ENCODE data around the gene ALDH7A1.

The ALDH7A1 gene

GRCh38 chr5:126527892-126528291 is 67.1 kb downstream of the ALDH7A1 start:
- TF ChIP-seq EZH2 (IDR thresholded peaks at IDR 0.05; ENCODE audit: borderline replicate concordance, low read depth, low read length, severe bottlenecking) (no peak), CTCF (IDR thresholded peaks at IDR 0.05; ENCODE audit: borderline replicate concordance, extremely low read depth, low read length, poor library complexity, severe bottlenecking) (no peak)
- no peaks in the 10 kb centered on the region for H3K4me1 ChIP-seq (ENCODE audit: insufficient read depth, low read length)
- DNase-seq = no peak
- H2AFZ ChIP-seq (ENCODE audit: low read depth, low read length) = no peak overlapping the region
- no peak for ATAC-seq (ENCODE audit: insufficient read depth, low read depth)
- no peak overlapping the region for H3K4me2 ChIP-seq (ENCODE audit: insufficient read depth, low read length)
- no peaks in the 10 kb centered on the region for H3K9me3 ChIP-seq (ENCODE audit: insufficient read depth, low read length, severe bottlenecking)
- H4K20me1 ChIP-seq (ENCODE audit: insufficient read depth, low read length) = no peaks in the 10 kb centered on the region
- no peak overlapping the region for H3K4me3 ChIP-seq (ENCODE audit: low read depth in 1 of 2, low read length in 2 of 2)
- no peaks in the 10 kb centered on the region for H3K79me2 ChIP-seq (ENCODE audit: insufficient read depth, low read length)
- H3K36me3 ChIP-seq (ENCODE audit: insufficient read depth, low read length) = no peaks in the 10 kb centered on the region
- H3K27me3 ChIP-seq (ENCODE audit: insufficient read depth, low read length, poor library complexity) = no peaks in the 10 kb centered on the region
- no peak overlapping the region for H3K27ac ChIP-seq (ENCODE audit: low read length)
- H3K9ac ChIP-seq (ENCODE audit: low read depth, low read length) = no peak overlapping the region

- no peak overlapping the region for H2AFZ ChIP-seq (ENCODE audit: low read depth, low read length)
- H3K27ac ChIP-seq (ENCODE audit: low read length) = no peak overlapping the region
- no peaks in the 10 kb centered on the region for H4K20me1 ChIP-seq (ENCODE audit: insufficient read depth, low read length)
- H3K4me3 ChIP-seq (ENCODE audit: low read depth in 1 of 2, low read length in 2 of 2) = no peak overlapping the region
- no peaks in the 10 kb centered on the region for H3K4me1 ChIP-seq (ENCODE audit: insufficient read depth, low read length)
- DNase-seq (no peak), ATAC-seq (ENCODE audit: insufficient read depth, low read depth) (no peak)
- no peak overlapping the region for H3K9ac ChIP-seq (ENCODE audit: low read depth, low read length)
- no peaks in the 10 kb centered on the region for H3K9me3 ChIP-seq (ENCODE audit: insufficient read depth, low read length, severe bottlenecking)
- H3K4me2 ChIP-seq (ENCODE audit: insufficient read depth, low read length) = no peak overlapping the region
- H3K36me3 ChIP-seq (ENCODE audit: insufficient read depth, low read length) = no peaks in the 10 kb centered on the region
- no peaks in the 10 kb centered on the region for H3K79me2 ChIP-seq (ENCODE audit: insufficient read depth, low read length)
- no peaks in the 10 kb centered on the region for H3K27me3 ChIP-seq (ENCODE audit: insufficient read depth, low read length, poor library complexity)
- TF ChIP-seq CTCF (IDR thresholded peaks at IDR 0.05; ENCODE audit: borderline replicate concordance, extremely low read depth, low read length, poor library complexity, severe bottlenecking) (no peak), EZH2 (IDR thresholded peaks at IDR 0.05; ENCODE audit: borderline replicate concordance, low read depth, low read length, severe bottlenecking) (no peak)
Measured at GRCh38 chr5:126527158-126527557, 67.9 kb downstream of the ALDH7A1 start.

- no peaks in the 10 kb centered on the region for H3K27me3 ChIP-seq (ENCODE audit: insufficient read depth, low read length, poor library complexity)
- H3K36me3 ChIP-seq (ENCODE audit: insufficient read depth, low read length) = no peaks in the 10 kb centered on the region
- H3K27ac ChIP-seq (ENCODE audit: low read length) = no peak overlapping the region
- TF ChIP-seq EZH2 (IDR thresholded peaks at IDR 0.05; ENCODE audit: borderline replicate concordance, low read depth, low read length, severe bottlenecking) (no peak), CTCF (IDR thresholded peaks at IDR 0.05; ENCODE audit: borderline replicate concordance, extremely low read depth, low read length, poor library complexity, severe bottlenecking) (no peak)
- no peak overlapping the region for H3K4me3 ChIP-seq (ENCODE audit: low read depth in 1 of 2, low read length in 2 of 2)
- no peak overlapping the region for H2AFZ ChIP-seq (ENCODE audit: low read depth, low read length)
- H3K9ac ChIP-seq (ENCODE audit: low read depth, low read length) = no peak overlapping the region
- no peaks in the 10 kb centered on the region for H3K79me2 ChIP-seq (ENCODE audit: insufficient read depth, low read length)
- no peaks in the 10 kb centered on the region for H3K9me3 ChIP-seq (ENCODE audit: insufficient read depth, low read length, severe bottlenecking)
- no peak overlapping the region for H3K4me2 ChIP-seq (ENCODE audit: insufficient read depth, low read length)
- ATAC-seq (ENCODE audit: insufficient read depth, low read depth) (no peak), DNase-seq (no peak)
- no peaks in the 10 kb centered on the region for H4K20me1 ChIP-seq (ENCODE audit: insufficient read depth, low read length)
- no peaks in the 10 kb centered on the region for H3K4me1 ChIP-seq (ENCODE audit: insufficient read depth, low read length)
Measured at GRCh38 chr5:126526493-126526892, 68.5 kb downstream of the ALDH7A1 start.

Data from DND-41 (cell line).